ENCODE measurements around the gene NBL1. TPM values are rescaled to one million over a fixed set of nuclear protein-coding genes. Genes with fewer than 3 reads are reported as not detected.
A peak's percentile ranks its signal among the peaks of the same experiment; 100 is the strongest.

Gene NBL1
- total RNA-seq, 1 donor from 2014 or later = 226 TPM

- no peak for DNase-seq (ENCODE audit: low spot score)
Measured at GRCh38 chr1:19696820-19697219, 52.7 kb downstream of the NBL1 start.

- no peak for DNase-seq (ENCODE audit: low spot score)
Measured at GRCh38 chr1:19698181-19698580, 54.1 kb downstream of the NBL1 start.

GRCh38 chr1:19700079-19700777, 56.1 kb downstream of the NBL1 start:
- DNase-seq (ENCODE audit: low spot score) = no peak

DNA sequence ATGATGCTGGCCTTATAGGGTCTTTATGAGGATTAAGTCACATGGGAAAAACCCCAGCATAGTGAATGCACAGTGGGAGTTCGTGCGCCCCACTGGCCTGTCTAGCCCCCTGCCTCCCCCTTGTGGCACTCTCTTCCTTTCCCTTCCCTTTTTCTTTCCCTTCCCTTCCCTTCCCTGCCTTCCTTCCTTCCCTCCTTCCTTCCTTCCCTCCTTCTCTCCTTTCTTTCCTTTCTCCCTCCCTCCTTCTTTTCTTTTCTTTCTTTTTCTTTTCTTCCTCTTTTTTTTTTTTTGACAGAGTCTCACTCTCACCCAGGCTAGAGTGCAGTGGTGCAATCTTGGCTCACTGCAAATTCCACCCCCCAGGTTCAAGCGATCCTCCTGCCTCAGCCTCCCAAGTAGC, 59.2 kb downstream of the NBL1 start:
- no peak for DNase-seq (ENCODE audit: low spot score)

- DNase-seq (ENCODE audit: low spot score) = peak; percentile 78
Measured at GRCh38 chr1:19704247-19705113, 60.4 kb downstream of the NBL1 start.

DNA sequence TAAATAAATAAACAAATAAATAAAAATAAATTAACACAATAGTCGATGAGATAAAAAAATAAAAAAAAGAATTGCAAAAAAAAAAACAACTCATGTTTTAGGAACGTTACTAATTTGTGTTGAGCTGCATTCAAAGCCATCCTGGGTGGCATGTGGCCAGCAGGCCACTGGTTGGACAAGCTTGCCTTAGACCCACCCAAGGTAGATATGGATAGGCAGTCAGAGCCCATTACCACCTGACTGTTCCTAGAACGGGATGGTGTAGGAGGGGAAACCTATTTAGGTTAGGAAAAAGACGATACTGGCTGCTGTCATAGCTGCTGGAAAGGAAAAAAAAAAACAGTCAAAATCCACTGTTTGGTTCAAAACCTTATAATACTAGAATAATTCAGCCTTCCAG, 61.4 kb downstream of the NBL1 start:
- DNase-seq (ENCODE audit: low spot score) = no peak

DNA sequence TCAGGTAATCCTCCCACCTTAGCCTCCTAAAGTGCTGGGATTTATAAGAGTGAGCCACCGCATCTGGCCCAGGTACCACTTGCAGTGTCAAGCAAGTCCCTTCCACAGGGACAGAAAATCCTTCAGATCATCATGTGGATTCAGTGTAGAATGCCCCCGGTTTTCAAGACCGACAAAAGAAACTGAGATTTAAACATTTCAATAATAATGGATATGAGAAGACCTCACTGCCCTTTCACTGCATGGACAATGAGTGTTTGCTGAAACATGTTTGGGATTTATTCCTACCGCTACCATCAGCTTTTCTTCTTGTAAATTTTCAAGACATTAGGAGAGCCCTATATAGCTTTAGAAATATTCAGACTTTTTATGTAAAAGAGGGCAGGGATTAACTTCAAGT, 62.0 kb downstream of the NBL1 start:
- DNase-seq (ENCODE audit: low spot score) = no peak

Other genes starting within 250 kb of the NBL1 start
- gene CAPZB, start 158.8 kb upstream of the NBL1 start, total RNA-seq = 284 TPM
- gene HTR6, start 20.6 kb downstream of the NBL1 start, total RNA-seq = not detected
- gene TMCO4, start 155.6 kb downstream of the NBL1 start, total RNA-seq = 60.8 TPM
- not detected for gene RNF186, start 171.0 kb downstream of the NBL1 start, total RNA-seq
- gene OTUD3, start 238.1 kb downstream of the NBL1 start, total RNA-seq = 12.3 TPM

Data from ureter (tissue), 1 donor.